Tibial nerve (tissue), 4 donors: ENCODE results near the gene GNA14. TPM values are rescaled to one million over a fixed set of nuclear protein-coding genes. Genes with fewer than 3 reads are reported as not detected.

Experiments used
- DNase-seq, 2 donors: peaks; one replicate each; pipeline ENCODE4 v3.0.0-alpha.2; 2019; ENCODE audit warnings: low spot score in 2 of 2
- H3K27ac ChIP-seq, 4 donors: fragments of 200-600 bp; sonication (generic) in 3 of 4; one replicate each; pipeline ENCODE4 v1.5.1; 2017 to 2019; ENCODE audit warnings: mild to moderate bottlenecking in 1 of 4
- H3K27me3 ChIP-seq, 2 donors: fragments of 200-600 bp; sonication (generic) in 1 of 2; one replicate each; pipeline versions ENCODE4 v1.5.1 to v1.6.0; 2017 to 2019
- H3K36me3 ChIP-seq, 3 donors: fragments of 200-600 bp; sonication (generic); one replicate each; pipeline ENCODE4 v1.5.1; 2018 to 2019
- H3K4me1 ChIP-seq, 4 donors: fragments of 200-600 bp; sonication (generic) in 3 of 4; one replicate each; pipeline ENCODE4 v1.5.1; 2017 to 2019
- H3K4me3 ChIP-seq, 4 donors: fragments of 200-600 bp; sonication (generic) in 3 of 4; one replicate each; pipeline ENCODE4 v1.5.1; 2017 to 2019; ENCODE audit warnings: mild to moderate bottlenecking in 1 of 4, moderate library complexity in 1 of 4
- H3K9me3 ChIP-seq, 4 donors: fragments of 200-600 bp; sonication (generic) in 3 of 4; one replicate each; pipeline ENCODE4 v1.5.1; 2017 to 2019
- CTCF ChIP-seq, 5 experiments: fragments of 200-600 bp in 3 of 5; fragments of 450-650 bp in 2 of 5; sonication (generic) in 3 of 5; IDR thresholded peaks; one replicate each; pipeline ENCODE4 v1.5.1; 2016 to 2019; ENCODE audit warnings: antibody characterized with exemption in 5 of 5, mild to moderate bottlenecking in 3 of 5, moderate library complexity in 2 of 5
- EP300 ChIP-seq, 2 donors: sonication (generic); formaldehyde crosslinking; IDR thresholded peaks; one replicate each; pipeline ENCODE4 v1.6.1; 2017; ENCODE audit warnings: antibody characterized with exemption in 2 of 2, mild to moderate bottlenecking in 1 of 2
- POLR2A ChIP-seq, 2 donors: fragments of 450-650 bp; IDR thresholded peaks; one replicate each; pipeline ENCODE4 v1.6.1; 2017; ENCODE audit warnings: antibody characterized with exemption in 2 of 2, mild to moderate bottlenecking in 2 of 2, moderate library complexity in 2 of 2
- WGBS, 2 donors: methylation state at CpG; one replicate each; pipeline ENCODE4 v1.1.5; 2018; 5-methylcytosine and 5-hydroxymethylcytosine counted together
- total RNA-seq, 4 donors: library from RNA; depleted of rRNA; stranded (reverse); fragments of >200 nt; gene quantifications; one replicate each; pipeline ENCODE4 v1.1.0, GENCODE V29; 2016

Gene GNA14
- total RNA-seq, 4 donors from 2014 or later = 0.84 to 7.1 (median 3.6) TPM

- no peak for DNase-seq
- H3K27ac ChIP-seq = no peak overlapping the region
- H3K36me3 ChIP-seq = no peaks in the 10 kb centered on the region
- no peak overlapping the region for H3K4me3 ChIP-seq
- TF ChIP-seq POLR2A (IDR thresholded peaks at IDR 0.05) (no peak), CTCF (IDR thresholded peaks at IDR 0.05) (no peak), EP300 (IDR thresholded peaks at IDR 0.05) (no peak)
- WGBS, 2 donors = 23 to 24% methylated on average over 5 of the region's 5 CpGs
- peaks cover 0 to 6% (median 0%) of the 10 kb centered on the region in 4 donors for H3K4me1 ChIP-seq
- no peaks in the 10 kb centered on the region for H3K9me3 ChIP-seq
- H3K27me3 ChIP-seq = no peaks in the 10 kb centered on the region
These were observed 65.1 kb downstream of the GNA14 start for GRCh38 chr9:77582961-77583576.

- no peak overlapping the region for H3K4me3 ChIP-seq
- 88 to 90% methylated on average over 3 of the region's 3 CpGs for WGBS, 2 donors
- H3K4me1 ChIP-seq = peaks cover 0 to 6% (median 0%) of the 10 kb centered on the region in 4 donors
- no peaks in the 10 kb centered on the region for H3K36me3 ChIP-seq
- H3K27me3 ChIP-seq = no peaks in the 10 kb centered on the region
- H3K27ac ChIP-seq = no peak overlapping the region
- TF ChIP-seq EP300 (IDR thresholded peaks at IDR 0.05) (no peak), POLR2A (IDR thresholded peaks at IDR 0.05) (no peak), CTCF (IDR thresholded peaks at IDR 0.05) (no peak)
- DNase-seq = no peak
- no peaks in the 10 kb centered on the region for H3K9me3 ChIP-seq
These were observed 65.6 kb downstream of the GNA14 start for GRCh38 chr9:77582525-77582924.

GRCh38 chr9:77575785-77576184 lies 72.3 kb downstream of the GNA14 start:
- no peak for DNase-seq
- WGBS, 2 donors = 51 to 63% methylated on average over 2 of the region's 2 CpGs
- TF ChIP-seq POLR2A (IDR thresholded peaks at IDR 0.05) (no peak), CTCF (IDR thresholded peaks at IDR 0.05) (no peak), EP300 (IDR thresholded peaks at IDR 0.05) (no peak)
- H3K9me3 ChIP-seq = no peaks in the 10 kb centered on the region
- no peak overlapping the region for H3K27ac ChIP-seq
- H3K4me3 ChIP-seq = no peak overlapping the region
- H3K36me3 ChIP-seq = no peaks in the 10 kb centered on the region
- no peaks in the 10 kb centered on the region for H3K27me3 ChIP-seq
- H3K4me1 ChIP-seq = no peaks in the 10 kb centered on the region

- H3K36me3 ChIP-seq = no peaks in the 10 kb centered on the region
- WGBS, 2 donors = 76 to 85% methylated on average over 4 of the region's 4 CpGs
These were observed 78.8 kb downstream of the GNA14 start for GRCh38 chr9:77569335-77569734.

More at GRCh38 chr9:77569335-77569734, 78.8 kb downstream of the GNA14 start:
- TF ChIP-seq CTCF (IDR thresholded peaks at IDR 0.05) = no peak
- no peak for TF ChIP-seq EP300 (IDR thresholded peaks at IDR 0.05)
- TF ChIP-seq POLR2A (IDR thresholded peaks at IDR 0.05) = no peak
- no peaks in the 10 kb centered on the region for H3K27me3 ChIP-seq
- no peak overlapping the region for H3K27ac ChIP-seq
- H3K4me3 ChIP-seq = no peak overlapping the region
- H3K9me3 ChIP-seq = no peaks in the 10 kb centered on the region
- H3K4me1 ChIP-seq = no peaks in the 10 kb centered on the region
- DNase-seq = no peak
